Osteocyte (in vitro differentiated cells): ENCODE measurements around the gene GNPTAB. TPM values are rescaled to one million over a fixed set of nuclear protein-coding genes. Genes with fewer than 3 reads are reported as not detected.

ENCODE experiments used
- DNase-seq: peaks from one replicate; pipeline ENCODE4 v3.0.0; 2021; ENCODE audit warnings: mixed read lengths; ENCODE audit not compliant: unreplicated experiment; ENCODE audit errors: extremely low spot score
- H3K27ac Mint-ChIP-seq: one replicate; pipeline ENCODE4 v1.8.0; 2021; ENCODE audit warnings: mild to moderate bottlenecking, mixed read lengths; ENCODE audit not compliant: unreplicated experiment
- H3K27me3 Mint-ChIP-seq: one replicate; pipeline ENCODE4 v1.8.0; 2021; ENCODE audit warnings: mixed read lengths; ENCODE audit not compliant: unreplicated experiment
- H3K36me3 Mint-ChIP-seq: one replicate; pipeline ENCODE4 v1.8.0; 2021; ENCODE audit warnings: mixed read lengths; ENCODE audit not compliant: unreplicated experiment
- H3K4me1 Mint-ChIP-seq: one replicate; pipeline ENCODE4 v1.8.0; 2021; ENCODE audit warnings: mixed read lengths; ENCODE audit not compliant: unreplicated experiment
- H3K4me3 Mint-ChIP-seq: one replicate; pipeline ENCODE4 v1.8.0; 2021; ENCODE audit warnings: mild to moderate bottlenecking, moderate library complexity, mixed read lengths; ENCODE audit not compliant: unreplicated experiment
- H3K9me3 Mint-ChIP-seq: one replicate; pipeline ENCODE4 v1.8.0; 2021; ENCODE audit warnings: mixed read lengths; ENCODE audit not compliant: unreplicated experiment
- CTCF ChIP-seq: fragments of 200-600 bp; sonication (generic); IDR thresholded peaks from 2 replicates; pipeline ENCODE4 v1.5.0; 2021; ENCODE audit warnings: antibody characterized with exemption, mild to moderate bottlenecking, moderate library complexity
- total RNA-seq: library from RNA; stranded (reverse); gene quantifications from 2 replicates; pipeline ENCODE4 v1.2.1, GENCODE V29; 2021

Gene GNPTAB
- total RNA-seq, 1 donor from 2014 or later = 25.8 TPM

GRCh38 chr12:101767537-101767936, 63.2 kb downstream of the GNPTAB start:
- H3K27me3 Mint-ChIP-seq = no peaks in the 10 kb centered on the region
- H3K36me3 Mint-ChIP-seq = peaks cover 11% of the 10 kb centered on the region
- no peaks in the 10 kb centered on the region for H3K9me3 Mint-ChIP-seq
- no peak for TF ChIP-seq CTCF
- no peak overlapping the region for H3K4me3 Mint-ChIP-seq
- H3K4me1 Mint-ChIP-seq = no peaks in the 10 kb centered on the region
- H3K27ac Mint-ChIP-seq = no peak overlapping the region
- no peak for DNase-seq

GRCh38 chr12:101764051-101764792, 66.5 kb downstream of the GNPTAB start:
- H3K9me3 Mint-ChIP-seq = no peaks in the 10 kb centered on the region
- H3K27me3 Mint-ChIP-seq = no peaks in the 10 kb centered on the region
- no peak for DNase-seq
- no peak overlapping the region for H3K27ac Mint-ChIP-seq
- H3K4me3 Mint-ChIP-seq = no peak overlapping the region
- H3K36me3 Mint-ChIP-seq = peaks cover 8% of the 10 kb centered on the region
- no peak for TF ChIP-seq CTCF
- H3K4me1 Mint-ChIP-seq = no peaks in the 10 kb centered on the region

- H3K36me3 Mint-ChIP-seq = peaks cover 9% of the 10 kb centered on the region
- TF ChIP-seq CTCF = no peak
- H3K27me3 Mint-ChIP-seq = no peaks in the 10 kb centered on the region
- H3K4me3 Mint-ChIP-seq = no peak overlapping the region
- no peak for DNase-seq
- H3K4me1 Mint-ChIP-seq = no peaks in the 10 kb centered on the region
- no peaks in the 10 kb centered on the region for H3K9me3 Mint-ChIP-seq
- H3K27ac Mint-ChIP-seq = no peak overlapping the region
Observed at GRCh38 chr12:101763246-101763931, 67.4 kb downstream of the GNPTAB start.

- Mint-ChIP-seq H3K27ac (no peak overlapping the region), H3K36me3 (peaks cover 11% of the 10 kb centered on the region)
- DNase-seq = no peak
Observed at GRCh38 chr12:101761781-101762180, 69.0 kb downstream of the GNPTAB start.

More at GRCh38 chr12:101761781-101762180, 69.0 kb downstream of the GNPTAB start:
- Mint-ChIP-seq H3K4me3 (no peak overlapping the region), H3K4me1 (no peaks in the 10 kb centered on the region), H3K9me3 (no peaks in the 10 kb centered on the region), H3K27me3 (no peaks in the 10 kb centered on the region)
- no peak for TF ChIP-seq CTCF
